Heart right ventricle (tissue), 16 donors: ENCODE results near the gene SFXN2. TPM values are rescaled to one million over a fixed set of nuclear protein-coding genes. Genes with fewer than 3 reads are reported as not detected.
A peak's percentile ranks its signal among the peaks of the same experiment; 100 is the strongest.

Experiments used
- ATAC-seq, 8 donors: fragments of 200-7000 bp; cut with Tn5 transposase; one replicate each; pipeline ENCODE4 v1.9.1; 2020; ENCODE audit warnings: mild to moderate bottlenecking in 8 of 8, moderate library complexity in 8 of 8, moderate number of reproducible peaks in 1 of 8
- DNase-seq, 2 donors: peaks; one replicate each; pipeline ENCODE4 v3.0.0-alpha.2; 2020
- H3K27ac ChIP-seq, 10 donors: fragments of 200-600 bp; sonication (generic) in 2 of 10; one replicate each; pipeline versions ENCODE4 v1.5.0 to v1.8.0; 2020 to 2022; ENCODE audit warnings: mild to moderate bottlenecking in 3 of 10
- H3K27me3 ChIP-seq, 7 donors: fragments of 200-600 bp; one replicate each; pipeline ENCODE4 v1.8.0; 2021 to 2022; ENCODE audit warnings: mild to moderate bottlenecking in 2 of 7
- H3K36me3 ChIP-seq, 9 donors: fragments of 200-600 bp; sonication (generic) in 1 of 9; one replicate each; pipeline versions ENCODE4 v1.5.0 to v1.8.0; 2020 to 2022; ENCODE audit warnings: mild to moderate bottlenecking in 2 of 9
- H3K4me1 ChIP-seq, 9 donors: fragments of 200-600 bp; sonication (generic) in 1 of 9; one replicate each; pipeline versions ENCODE4 v1.5.0 to v1.8.0; 2020 to 2022; ENCODE audit warnings: mild to moderate bottlenecking in 4 of 9
- H3K4me3 ChIP-seq, 10 donors: fragments of 200-600 bp; sonication (generic) in 2 of 10; one replicate each; pipeline versions ENCODE4 v1.5.0 to v1.8.0; 2020 to 2022; ENCODE audit warnings: mild to moderate bottlenecking in 7 of 10, moderate library complexity in 2 of 10
- H3K9me3 ChIP-seq, 11 donors: fragments of 200-600 bp in 10 of 11; sonication (generic) in 2 of 11; one replicate each; pipeline versions ENCODE4 v1.5.0 to v1.8.0; 2013 to 2022; ENCODE audit warnings: mild to moderate bottlenecking in 2 of 11, control low read depth in 1 of 11, moderate library complexity in 1 of 11
- whole genome bisulfite sequencing, 2 donors: extraction: QIAGEN DNeasy Blood & Tissue Kit; methylation state at CpG; one replicate each; pipeline ENCODE4 v1.1.7; 2013; ENCODE audit warnings: inconsistent platforms in 1 of 2; 5-methylcytosine and 5-hydroxymethylcytosine counted together
- intact Hi-C, 10 donors: fragments of 100-400 bp; cut with DNase I; formaldehyde crosslinking; loops; one replicate each; pipeline versions ENCODE4 v1.11.1 to v1.14.2; 2022
- polyA plus RNA-seq, 2 donors: library from polyadenylated mRNA; stranded (reverse); fragments of 200-250 nt; gene quantifications; one replicate each; pipeline ENCODE4 v1.2.3, GENCODE V29; 2013
- total RNA-seq, 10 donors: library from RNA; stranded (reverse); fragmentation: NEBNext Ultra II Directional in 3 of 10; extraction: Animal tissue kit (Norgen Biotek cat#: 25700) in 3 of 10; gene quantifications; one replicate each; pipeline versions ENCODE4 v1.2.1 to v1.2.4, GENCODE V29; 2021 to 2023
- TF ChIP-seq, protein P1 (sequence below), 9 donors: fragments of 200-600 bp; sonication (generic) in 2 of 9; IDR thresholded peaks; one replicate each; pipeline versions ENCODE4 v1.5.0 to v1.8.0; 2021 to 2022; ENCODE audit warnings: antibody characterized with exemption in 9 of 9, mild to moderate bottlenecking in 5 of 9, moderate library complexity in 1 of 9
- donor health status: Arrhythmogenic right ventricular cardiomyopathy.
- donor health status: ischemic (EF 13 %, LVEDD 7.1; RV severe dilation, severe dysfunction).
- donor health status: healthy with polysubstance abuse.
- donor health status: DM: no; HTN: yes; CAD: no.
- donor health status: DM: no; HTN: no; CAD: no.
- donor health status: ischemic (EF 25% LVEDD 6.9; RV normal size, moderate dysfunction).
- donor health status: ischemic (EF 25% LVEDD 5.7; RV mildly dilated, moderate dysfunction).
- donor health status: healthy.
- donor health status: DM: yes; HTN: yes; CAD: no.
- donor health status: Ischemic cardiomyopathy.
- donor health status: ischemic (EF 35%, LVEDD 5.7; RV mildly dilated, moderate dysfunction).
- donor health status: nonischemic (EF 11% LVEDD 7.7; RV severe dilation, severe dysfunction).
- donor health status: DM: yes; HTN: yes; CAD: no.
- donor health status: PGD.
- donor health status: ischemic (EF 29% LVEDD 5.4; RV normal size, mild dysfunction).
- donor health status: nonischemic (EF 23%, LVEDD 6.1; RV moderate dilation, normal function).

The SFXN2 gene
- total and polyA plus RNA-seq, 12 donors: 0.89 to 4.5 (median 2.5) TPM

DNA sequence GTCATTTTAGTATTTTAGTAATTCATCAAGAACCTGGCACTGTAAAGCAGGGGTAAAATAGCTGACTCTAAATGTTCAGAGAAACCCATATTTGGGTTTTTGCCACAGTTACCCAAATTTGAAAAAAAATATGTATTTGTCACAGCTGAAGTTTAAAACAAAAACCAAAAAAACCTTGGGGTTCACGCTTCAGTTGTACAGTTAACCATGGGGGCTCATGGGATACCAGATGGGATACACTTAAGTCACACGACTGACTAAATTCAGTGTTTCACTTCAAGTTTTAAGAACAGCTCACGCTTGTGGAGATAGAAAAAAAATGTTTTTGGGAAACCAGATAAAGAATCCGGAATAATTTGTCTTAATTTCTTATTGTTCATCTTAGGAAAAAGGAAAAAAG, 2.3 kb upstream of the SFXN2 start:
- no peaks in the 10 kb centered on the region for H3K27me3 ChIP-seq
- no peaks in the 10 kb centered on the region for H3K9me3 ChIP-seq
- H3K4me3 ChIP-seq: no peak overlapping the region
- H3K27ac ChIP-seq: no peak overlapping the region
- ATAC-seq (no peak), DNase-seq (no peak)
- intact Hi-C loops: loop anchor here in 6 of 10 donors (2.0 to 10.0 kb wide), 7 partner anchors 35 to 533 kb away; partner anchors contain the start of genes ACTR1A (in 2 of the 6), SUFU (in 2 of the 6), RPEL1 (in 1 of the 6) and TRIM8 (in 1 of the 6)
- TF ChIP-seq, protein P1, sequence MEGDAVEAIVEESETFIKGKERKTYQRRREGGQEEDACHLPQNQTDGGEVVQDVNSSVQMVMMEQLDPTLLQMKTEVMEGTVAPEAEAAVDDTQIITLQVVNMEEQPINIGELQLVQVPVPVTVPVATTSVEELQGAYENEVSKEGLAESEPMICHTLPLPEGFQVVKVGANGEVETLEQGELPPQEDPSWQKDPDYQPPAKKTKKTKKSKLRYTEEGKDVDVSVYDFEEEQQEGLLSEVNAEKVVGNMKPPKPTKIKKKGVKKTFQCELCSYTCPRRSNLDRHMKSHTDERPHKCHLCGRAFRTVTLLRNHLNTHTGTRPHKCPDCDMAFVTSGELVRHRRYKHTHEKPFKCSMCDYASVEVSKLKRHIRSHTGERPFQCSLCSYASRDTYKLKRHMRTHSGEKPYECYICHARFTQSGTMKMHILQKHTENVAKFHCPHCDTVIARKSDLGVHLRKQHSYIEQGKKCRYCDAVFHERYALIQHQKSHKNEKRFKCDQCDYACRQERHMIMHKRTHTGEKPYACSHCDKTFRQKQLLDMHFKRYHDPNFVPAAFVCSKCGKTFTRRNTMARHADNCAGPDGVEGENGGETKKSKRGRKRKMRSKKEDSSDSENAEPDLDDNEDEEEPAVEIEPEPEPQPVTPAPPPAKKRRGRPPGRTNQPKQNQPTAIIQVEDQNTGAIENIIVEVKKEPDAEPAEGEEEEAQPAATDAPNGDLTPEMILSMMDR (IDR thresholded peaks at IDR 0.05): no peak
- WGBS, 2 donors: 87 to 89% methylated on average over 4 of the region's 4 CpGs
- peaks cover 5 to 37% (median 25%) of the 10 kb centered on the region in 9 donors for H3K4me1 ChIP-seq
- no peaks in the 10 kb centered on the region for H3K36me3 ChIP-seq

DNA sequence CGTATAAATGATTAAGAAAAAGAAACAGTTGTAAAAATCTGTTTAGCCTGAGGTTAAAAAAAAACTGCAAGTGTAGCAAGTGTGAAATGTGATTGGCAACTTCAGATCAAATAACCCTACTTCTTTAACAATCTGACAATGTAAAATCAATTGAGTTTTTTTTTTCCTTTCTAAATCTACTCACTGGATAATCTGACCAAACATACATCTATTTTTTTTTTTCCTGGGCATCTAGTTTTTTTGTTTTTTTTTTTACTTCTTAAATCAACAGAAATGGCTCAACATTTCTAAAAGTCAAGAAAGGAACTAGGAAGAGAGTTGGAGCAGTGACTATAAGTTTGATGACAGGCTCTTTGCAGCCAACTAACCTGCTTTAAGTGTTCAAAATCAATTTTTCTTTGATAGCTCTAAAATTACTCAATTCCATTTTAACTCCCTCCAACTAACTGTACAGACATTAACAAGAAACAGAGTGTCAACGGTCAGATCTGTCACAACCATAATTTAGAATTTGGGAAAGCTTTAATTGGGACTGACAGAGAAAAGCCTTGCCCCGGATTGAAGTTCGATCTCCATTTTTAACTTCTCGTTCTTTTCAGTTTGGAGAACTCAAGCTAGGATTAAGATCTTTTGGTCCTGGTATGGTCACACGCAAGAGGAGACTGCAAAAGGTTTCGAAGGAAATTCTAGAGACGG, 1.4 kb upstream of the SFXN2 start:
- H3K4me1 ChIP-seq: peaks cover 7 to 45% (median 28%) of the 10 kb centered on the region in 9 donors
- H3K4me3 ChIP-seq: peak overlapping the region; percentile 66 to 99 (median 92)
- H3K36me3 ChIP-seq: no peaks in the 10 kb centered on the region
- DNase-seq (no peak), ATAC-seq (no peak)
- peak overlapping the region in 9 of 10 donors; percentile 76 to 89 (median 84) for H3K27ac ChIP-seq
- TF ChIP-seq, protein P1 (IDR thresholded peaks at IDR 0.05): no peak
- H3K27me3 ChIP-seq: no peaks in the 10 kb centered on the region
- 11% methylated on average over 8 of the region's 8 CpGs for WGBS, 2 donors
- H3K9me3 ChIP-seq: no peaks in the 10 kb centered on the region
- intact Hi-C loops: loop anchor here in 6 of 10 donors (2.0 to 10.0 kb wide), 7 partner anchors 36 to 532 kb away; partner anchors contain the start of genes ACTR1A (in 2 of the 6), SUFU (in 2 of the 6), RPEL1 (in 1 of the 6) and TRIM8 (in 1 of the 6)

DNA sequence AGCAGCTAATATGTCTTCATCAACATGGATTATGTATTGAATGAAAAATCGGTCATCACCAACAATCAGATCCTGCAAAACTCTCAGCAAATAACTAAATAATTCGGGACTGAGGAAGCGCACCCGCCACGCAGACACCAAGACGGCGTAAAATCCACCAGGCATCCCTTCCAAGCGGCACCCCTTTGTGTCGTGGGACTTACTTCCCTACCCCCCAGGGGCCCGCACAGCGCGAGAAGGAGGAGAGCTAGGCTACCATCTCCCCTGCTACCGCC, 960 bp upstream of the SFXN2 start:
- ATAC-seq (peak; percentile 22 to 69 (median 46)), DNase-seq (no peak)
- Histone ChIP-seq H3K36me3 (no peaks in the 10 kb centered on the region), H3K4me3 (peak overlapping the region; percentile 66 to 99 (median 92)), H3K9me3 (no peaks in the 10 kb centered on the region), H3K27ac (peak overlapping the region; percentile 13 to 89 (median 83)), H3K4me1 (peaks cover 9 to 50% (median 30%) of the 10 kb centered on the region in 9 donors), H3K27me3 (no peaks in the 10 kb centered on the region)
- TF ChIP-seq, protein P1 (IDR thresholded peaks at IDR 0.05): peak in 2 of 9 donors; percentile 18 to 50
- intact Hi-C loops: loop anchor here in 6 of 10 donors (2.0 to 10.0 kb wide), 7 partner anchors 36 to 531 kb away; partner anchors contain the start of genes ACTR1A (in 2 of the 6), SUFU (in 2 of the 6), RPEL1 (in 1 of the 6) and TRIM8 (in 1 of the 6)
- 0 to 1% methylated on average over 13 of the region's 13 CpGs for WGBS, 2 donors

DNA sequence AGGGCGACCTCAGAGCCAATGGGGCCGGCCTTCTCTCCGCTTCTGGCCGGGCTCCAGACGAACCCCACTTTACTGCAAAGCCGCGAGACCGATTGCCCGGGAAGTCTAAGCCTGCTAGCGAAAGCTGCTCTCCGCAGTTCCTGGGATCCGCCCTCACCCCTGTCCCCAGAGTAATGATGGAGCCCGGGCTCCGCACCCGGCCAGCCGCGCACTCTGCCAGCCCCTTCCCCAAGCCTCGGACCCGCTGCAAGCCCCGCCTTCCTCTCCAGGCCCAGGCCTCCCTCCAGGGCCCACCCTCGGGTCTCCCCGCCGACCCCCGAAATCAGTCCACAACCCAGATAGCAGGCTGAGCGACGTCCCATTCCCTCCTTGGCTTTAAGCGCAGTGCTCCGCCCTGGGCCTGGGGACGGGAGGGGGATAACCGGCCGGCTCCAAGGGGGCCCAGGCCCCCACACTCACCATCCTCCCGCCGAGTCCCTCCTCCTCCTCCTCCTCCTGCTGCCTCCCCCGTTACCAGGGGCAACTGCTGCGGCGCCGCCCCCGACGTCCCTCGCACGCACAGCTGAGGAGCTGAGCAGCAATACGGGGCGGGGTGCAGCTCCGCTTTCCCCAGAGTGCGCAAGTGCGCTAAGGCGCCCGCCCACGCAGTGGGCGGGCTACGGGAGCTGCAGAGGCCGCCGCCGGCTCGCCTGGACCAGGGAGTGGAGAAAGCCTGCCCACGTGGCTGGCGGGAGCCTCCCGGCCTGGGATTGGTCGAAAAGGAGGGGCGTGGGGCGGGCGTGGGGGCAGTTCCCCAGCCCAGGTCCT, 419 bp upstream of the SFXN2 start, which contains the start of gene ARL3:
Gene ARL3, minus strand, starts transcription at position 584 of the 807 bp plus-strand sequence. Its CDS starts 122 bp downstream, at position 462.
- DNase-seq: peak; percentile 96 to 98
- Histone ChIP-seq H3K27me3 (no peaks in the 10 kb centered on the region), H3K27ac (peak within 1 kb of the TSS; percentile 13 to 89 (median 83)), H3K4me3 (peak within 1 kb of the TSS; percentile 66 to 99 (median 92)), H3K9me3 (no peaks in the 10 kb centered on the region), H3K36me3 (no peaks in the 10 kb centered on the region), H3K4me1 (peaks cover 11 to 55% (median 33%) of the 10 kb centered on the region in 9 donors)
- ATAC-seq: peak; percentile 98 to 99 (median 99)
- 0 to 1% methylated on average over 62 of the region's 62 CpGs for WGBS, 2 donors
- TF ChIP-seq, protein P1 (IDR thresholded peaks at IDR 0.05): peak in 7 of 9 donors; percentile 2 to 49 (median 45)
- intact Hi-C loops: loop anchor here in 6 of 10 donors (2.0 to 10.0 kb wide), 7 partner anchors 37 to 531 kb away; partner anchors contain the start of genes ACTR1A (in 2 of the 6), SUFU (in 2 of the 6), RPEL1 (in 1 of the 6) and TRIM8 (in 1 of the 6)
